MM.1S (cell line): Measurements from ENCODE around the gene SECTM1.

Source experiments
- DNase-seq: peaks from one replicate; pipeline ENCODE4 v3.0.0-alpha.2; 2015
- H2AFZ ChIP-seq: fragments of 300-600 bp; sonication (generic); 2 replicates; pipeline ENCODE4 v1.6.0; 2016; ENCODE audit warnings: antibody characterized with exemption, low read length
- H3F3A ChIP-seq: fragments of 300-600 bp; sonication (generic); 2 replicates; pipeline ENCODE4 v1.6.1; 2016; ENCODE audit warnings: mild to moderate bottlenecking, antibody characterized with exemption, low read length, moderate library complexity, mixed read lengths; ENCODE audit not compliant: insufficient read depth
- H3K27ac ChIP-seq: fragments of 300-600 bp; sonication (generic); 2 replicates; pipeline ENCODE4 v1.5.1; 2016; ENCODE audit warnings: mild to moderate bottlenecking, low read length
- H3K27me3 ChIP-seq: fragments of 300-600 bp; sonication (generic); replicated peaks from 2 replicates; pipeline ENCODE4 v1.6.0; 2016; ENCODE audit warnings: low read length; ENCODE audit not compliant: insufficient read depth
- H3K36me3 ChIP-seq: fragments of 300-600 bp; sonication (generic); replicated peaks from 2 replicates; pipeline ENCODE4 v1.6.1; 2016; ENCODE audit warnings: mild to moderate bottlenecking, low read length, mixed read lengths; ENCODE audit not compliant: insufficient read depth
- H3K4me1 ChIP-seq: fragments of 300-600 bp; sonication (generic); 2 replicates; pipeline ENCODE4 v1.6.1; 2016; ENCODE audit warnings: low read length, mixed read lengths
- H3K4me2 ChIP-seq: fragments of 300-600 bp; sonication (generic); 2 replicates; pipeline ENCODE4 v1.6.0; 2016; ENCODE audit warnings: low read depth, low read length
- H3K4me3 ChIP-seq: fragments of 300-600 bp; sonication (generic); 2 replicates; pipeline ENCODE4 v1.5.1; 2016; ENCODE audit warnings: low read length, mixed read lengths
- H3K79me2 ChIP-seq: fragments of 300-600 bp; sonication (generic); 2 replicates; pipeline ENCODE4 v1.6.1; 2016; ENCODE audit warnings: mixed run types, low read length, mixed read lengths
- H3K9ac ChIP-seq: fragments of 300-600 bp; sonication (generic); 2 replicates; pipeline ENCODE4 v1.6.1; 2016; ENCODE audit warnings: low read length, mixed read lengths
- H3K9me2 ChIP-seq: fragments of 300-600 bp; sonication (generic); replicated peaks from 2 replicates; pipeline ENCODE4 v1.6.1; 2016; ENCODE audit warnings: mild to moderate bottlenecking, low read length, mixed read lengths; ENCODE audit not compliant: insufficient read depth
- H3K9me3 ChIP-seq: fragments of 300-600 bp; sonication (generic); replicated peaks from 2 replicates; pipeline ENCODE4 v1.6.1; 2016; ENCODE audit warnings: mild to moderate bottlenecking, low read length, mixed read lengths; ENCODE audit not compliant: insufficient read depth
- H4K20me1 ChIP-seq: fragments of 300-600 bp; sonication (generic); 2 replicates; pipeline ENCODE4 v1.6.1; 2016; ENCODE audit warnings: mild to moderate bottlenecking, low read length, moderate library complexity, mixed read lengths; ENCODE audit not compliant: insufficient read depth
- EZH2 ChIP-seq: fragments of 300-600 bp; sonication (generic); optimal IDR thresholded peaks from 2 replicates; pipeline ENCODE3; 2017; ENCODE audit warnings: low read depth, mild to moderate bottlenecking, antibody characterized with exemption, low read length, mixed read lengths
- EZH2phosphoT487 ChIP-seq: fragments of 300-600 bp; sonication (generic); IDR thresholded peaks from 2 replicates; pipeline ENCODE4 v1.6.1; 2018; ENCODE audit warnings: antibody characterized with exemption, low read length
- TF ChIP-seq, protein P1 (sequence below): fragments of 300-600 bp; sonication (generic); IDR thresholded peaks from 2 replicates; pipeline ENCODE4 v1.5.1; 2016; ENCODE audit warnings: antibody characterized with exemption, low read length, mixed read lengths

Gene SECTM1

DNA sequence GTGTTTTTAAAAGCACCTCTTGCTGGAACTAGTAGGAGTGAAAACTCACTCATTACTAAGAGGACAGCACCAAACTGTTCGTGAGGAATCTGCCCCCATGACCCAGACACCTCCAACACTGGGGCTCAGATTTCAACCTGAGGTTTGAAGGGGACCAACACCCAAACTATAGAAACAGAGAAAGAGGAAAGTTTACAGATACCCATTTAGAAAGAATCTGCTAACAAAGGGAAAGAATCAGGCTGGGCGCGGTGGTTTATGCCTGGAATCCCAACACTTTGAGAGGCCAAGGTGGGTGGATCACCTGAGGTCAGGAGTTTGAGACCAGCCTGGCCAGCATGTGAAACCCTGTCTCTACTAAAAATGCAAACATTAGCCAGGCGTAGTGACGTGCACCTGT, 56.6 kb downstream of the SECTM1 start:
- Histone ChIP-seq H3K4me2 (no peak overlapping the region), H4K20me1 (no peaks in the 10 kb centered on the region), H3K79me2 (peaks cover 16% of the 10 kb centered on the region), H3K27me3 (no peaks in the 10 kb centered on the region), H3K9me3 (no peaks in the 10 kb centered on the region), H3K9ac (no peak overlapping the region), H3K36me3 (no peaks in the 10 kb centered on the region), H2AFZ (no peak overlapping the region), H3K4me1 (peaks cover 7% of the 10 kb centered on the region), H3K27ac (no peak overlapping the region), H3F3A (no peaks in the 10 kb centered on the region), H3K4me3 (no peak overlapping the region), H3K9me2 (no peaks in the 10 kb centered on the region)
- DNase-seq, result no peak
- TF ChIP-seq, protein P1, sequence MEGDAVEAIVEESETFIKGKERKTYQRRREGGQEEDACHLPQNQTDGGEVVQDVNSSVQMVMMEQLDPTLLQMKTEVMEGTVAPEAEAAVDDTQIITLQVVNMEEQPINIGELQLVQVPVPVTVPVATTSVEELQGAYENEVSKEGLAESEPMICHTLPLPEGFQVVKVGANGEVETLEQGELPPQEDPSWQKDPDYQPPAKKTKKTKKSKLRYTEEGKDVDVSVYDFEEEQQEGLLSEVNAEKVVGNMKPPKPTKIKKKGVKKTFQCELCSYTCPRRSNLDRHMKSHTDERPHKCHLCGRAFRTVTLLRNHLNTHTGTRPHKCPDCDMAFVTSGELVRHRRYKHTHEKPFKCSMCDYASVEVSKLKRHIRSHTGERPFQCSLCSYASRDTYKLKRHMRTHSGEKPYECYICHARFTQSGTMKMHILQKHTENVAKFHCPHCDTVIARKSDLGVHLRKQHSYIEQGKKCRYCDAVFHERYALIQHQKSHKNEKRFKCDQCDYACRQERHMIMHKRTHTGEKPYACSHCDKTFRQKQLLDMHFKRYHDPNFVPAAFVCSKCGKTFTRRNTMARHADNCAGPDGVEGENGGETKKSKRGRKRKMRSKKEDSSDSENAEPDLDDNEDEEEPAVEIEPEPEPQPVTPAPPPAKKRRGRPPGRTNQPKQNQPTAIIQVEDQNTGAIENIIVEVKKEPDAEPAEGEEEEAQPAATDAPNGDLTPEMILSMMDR, result no peak
- no peak for TF ChIP-seq EZH2phosphoT487
- no peak for TF ChIP-seq EZH2

DNA sequence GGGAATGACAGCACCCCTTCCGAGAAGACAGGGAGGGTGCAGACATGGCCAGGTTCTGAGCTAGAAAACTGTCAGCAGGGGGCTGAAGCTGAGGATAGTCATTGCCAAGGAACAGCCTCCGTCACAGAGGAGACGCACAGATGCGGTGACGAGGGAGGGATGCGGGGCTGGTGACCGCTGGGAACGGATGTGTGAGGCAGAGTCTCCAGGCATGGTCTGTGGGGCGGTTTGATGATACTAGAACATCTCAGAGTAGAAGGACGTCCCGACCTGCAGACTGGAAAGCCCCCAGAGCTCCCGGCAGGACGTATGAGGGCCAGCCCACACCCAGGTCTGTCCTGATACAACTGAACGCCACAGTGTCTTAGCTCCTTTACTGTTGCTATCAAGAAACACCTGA, 58.2 kb downstream of the SECTM1 start:
- Histone ChIP-seq H3K4me1 (peaks cover 13% of the 10 kb centered on the region), H3K27ac (no peak overlapping the region), H3K79me2 (peaks cover 32% of the 10 kb centered on the region), H3K4me2 (no peak overlapping the region), H4K20me1 (peaks cover 10% of the 10 kb centered on the region), H3K9me3 (no peaks in the 10 kb centered on the region), H3K9me2 (no peaks in the 10 kb centered on the region), H3K27me3 (no peaks in the 10 kb centered on the region), H3K36me3 (peaks cover 3% of the 10 kb centered on the region; the same call in 1 of the 2 replicates), H3K9ac (no peak overlapping the region), H3F3A (no peaks in the 10 kb centered on the region), H3K4me3 (no peak overlapping the region), H2AFZ (no peak overlapping the region)
- no peak for DNase-seq
- TF ChIP-seq EZH2, result no peak
- TF ChIP-seq EZH2phosphoT487, result no peak
- TF ChIP-seq, protein P1, result no peak

DNA sequence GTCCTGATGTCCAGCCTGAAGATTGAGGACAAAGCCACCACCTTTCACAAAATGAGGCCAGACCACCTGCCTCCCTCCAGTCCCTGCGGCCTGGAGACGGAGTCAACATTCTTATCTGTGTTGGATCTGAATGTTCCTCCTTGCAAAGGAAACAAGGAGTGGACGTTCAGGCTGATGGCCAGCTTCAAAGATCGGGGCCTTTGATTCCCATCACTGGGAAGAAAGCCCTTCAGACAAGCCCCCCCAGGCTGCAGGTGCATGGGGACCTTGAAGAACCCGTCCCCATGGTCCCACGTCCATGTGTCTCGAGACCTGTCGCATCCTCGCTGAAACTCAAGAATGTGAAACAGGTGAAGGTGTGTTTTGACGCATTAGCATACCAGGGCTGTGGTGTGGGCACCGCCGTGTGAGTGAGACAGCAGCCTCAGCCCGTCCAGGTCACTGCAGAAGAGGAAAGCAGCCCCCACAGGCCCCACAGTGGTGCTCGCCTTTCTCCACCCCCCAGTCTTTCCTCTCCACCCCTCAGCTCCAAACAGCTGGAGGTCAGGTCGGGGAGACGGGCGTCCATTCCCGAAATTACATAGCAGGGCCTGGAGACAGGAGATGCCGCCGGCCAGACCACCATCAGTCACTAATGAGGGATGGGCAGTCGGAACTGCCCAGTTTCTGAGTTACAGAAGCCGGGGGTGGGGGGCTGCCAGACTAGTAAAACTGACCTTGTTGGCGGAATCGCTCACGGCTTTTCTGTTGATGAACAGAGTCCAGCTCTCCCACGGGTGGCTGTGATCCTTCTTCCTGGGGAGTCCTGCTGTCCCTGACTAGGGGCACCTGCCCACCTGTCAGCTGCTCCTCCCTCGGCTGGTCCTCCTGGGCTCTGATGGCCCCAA, 59.2 kb downstream of the SECTM1 start:
- DNase-seq, result no peak
- Histone ChIP-seq H3K27ac (no peak overlapping the region), H3K4me1 (peaks cover 13% of the 10 kb centered on the region), H3K9me3 (no peaks in the 10 kb centered on the region), H3K36me3 (peaks cover 3% of the 10 kb centered on the region; the same call in 1 of the 2 replicates), H2AFZ (peak overlapping the region; percentile 96), H3K27me3 (no peaks in the 10 kb centered on the region), H3K9ac (peak overlapping the region; percentile 95; the same call in 1 of the 2 replicates), H3K9me2 (no peaks in the 10 kb centered on the region), H3F3A (no peaks in the 10 kb centered on the region), H3K4me3 (peak overlapping the region; percentile 82), H3K4me2 (peak overlapping the region; percentile 96), H4K20me1 (peaks cover 20% of the 10 kb centered on the region), H3K79me2 (peaks cover 41% of the 10 kb centered on the region)
- TF ChIP-seq EZH2, result no peak
- no peak for TF ChIP-seq EZH2phosphoT487
- TF ChIP-seq, protein P1, result no peak
